ENCODE results near the gene YBX2.

DNA sequence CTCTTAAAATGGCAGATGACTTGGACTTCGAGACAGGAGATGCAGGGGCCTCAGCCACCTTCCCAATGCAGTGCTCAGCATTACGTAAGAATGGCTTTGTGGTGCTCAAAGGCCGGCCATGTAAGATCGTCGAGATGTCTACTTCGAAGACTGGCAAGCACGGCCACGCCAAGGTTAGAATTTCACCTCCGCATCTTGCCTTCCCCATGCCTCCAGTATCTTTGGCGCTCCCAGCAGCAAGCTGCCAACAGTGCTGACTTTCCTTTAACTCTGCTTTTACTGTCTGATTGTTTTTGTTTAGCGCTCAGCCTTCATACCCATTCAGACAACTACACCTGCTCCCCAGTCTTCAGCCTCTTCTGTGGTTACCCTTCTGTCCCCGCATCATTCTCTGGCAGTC lies 15.2 kb upstream of the YBX2 start:
- TF ChIP-seq CTCF (IDR thresholded peaks at IDR 0.05; ENCODE audit: low read depth, low read length) (no peak), POLR2A (IDR thresholded peaks at IDR 0.05; ENCODE audit: extremely low read depth, insufficient read length) (no peak), MYC (IDR thresholded peaks at IDR 0.05; ENCODE audit: low read depth, low read length) (no peak)
- TF ChIP-seq, protein P1, sequence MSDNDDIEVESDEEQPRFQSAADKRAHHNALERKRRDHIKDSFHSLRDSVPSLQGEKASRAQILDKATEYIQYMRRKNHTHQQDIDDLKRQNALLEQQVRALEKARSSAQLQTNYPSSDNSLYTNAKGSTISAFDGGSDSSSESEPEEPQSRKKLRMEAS (IDR thresholded peaks at IDR 0.05; ENCODE audit: low read depth, low read length), result no peak
